CD14-positive monocyte (primary cell): ENCODE measurements around the gene ETV4. TPM values are rescaled to one million over a fixed set of nuclear protein-coding genes. Genes with fewer than 3 reads are reported as not detected.

Source experiments
- DNase-seq, 3 donors: peaks; one replicate each; pipeline ENCODE4 v3.0.0-alpha.2; 2011 to 2022
- H2AFZ ChIP-seq: 2 replicates; pipeline ENCODE4 v1.6.0; 2012; ENCODE audit warnings: mild to moderate bottlenecking, low read depth, low read length, inconsistent platforms; ENCODE audit not compliant: insufficient read depth, poor library complexity, severe bottlenecking
- H3K27ac ChIP-seq, 2 donors: 1 replicate in 1 of 2; 2 replicates in 1 of 2; pipeline ENCODE4 v1.5.1; 2012 to 2013; ENCODE audit warnings: low read length in 2 of 2, control low read depth in 1 of 2, inconsistent platforms in 1 of 2, low read depth in 1 of 2, mild to moderate bottlenecking in 1 of 2
- H3K27me3 ChIP-seq, 2 donors: one replicate each; pipeline versions ENCODE4 v1.6.0 to v1.6.1; 2011 to 2013; ENCODE audit warnings: low read length in 2 of 2; ENCODE audit not compliant: control insufficient read depth in 2 of 2, insufficient read depth in 2 of 2
- H3K36me3 ChIP-seq, 2 donors: replicated peaks in 1 of 2; 1 replicate in 1 of 2; 2 replicates in 1 of 2; pipeline versions ENCODE4 v1.5.1 to v1.6.1; 2012 to 2013; ENCODE audit warnings: low read length in 2 of 2, control low read depth in 1 of 2, inconsistent platforms in 1 of 2, mild to moderate bottlenecking in 1 of 2; ENCODE audit not compliant: insufficient read depth in 2 of 2, control insufficient read depth in 1 of 2
- H3K4me1 ChIP-seq, 2 donors: 1 replicate in 1 of 2; 2 replicates in 1 of 2; pipeline versions ENCODE4 v1.5.1 to v1.6.1; 2012 to 2013; ENCODE audit warnings: low read length in 2 of 2, control low read depth in 1 of 2, inconsistent platforms in 1 of 2, mild to moderate bottlenecking in 1 of 2, moderate library complexity in 1 of 2; ENCODE audit not compliant: insufficient read depth in 2 of 2, control insufficient read depth in 1 of 2
- H3K4me2 ChIP-seq: replicated peaks from 2 replicates; pipeline ENCODE3; 2012; ENCODE audit warnings: low read length, moderate library complexity, mild to moderate bottlenecking; ENCODE audit not compliant: poor library complexity, severe bottlenecking; ENCODE audit errors: extremely low read depth
- H3K4me3 ChIP-seq, 3 experiments: fragments of 200-600 bp in 1 of 3; sonication (generic) in 1 of 3; replicated peaks in 1 of 3; 1 replicate in 2 of 3; 2 replicates in 1 of 3; pipeline ENCODE4 v1.5.1; 2011 to 2013; ENCODE audit warnings: low read length in 3 of 3, mild to moderate bottlenecking in 3 of 3, control low read depth in 2 of 3, low read depth in 2 of 3, inconsistent platforms in 1 of 3, moderate library complexity in 1 of 3
- H3K79me2 ChIP-seq: 2 replicates; pipeline ENCODE4 v1.6.0; 2012; ENCODE audit warnings: mild to moderate bottlenecking, control low read depth, inconsistent platforms, low read length, moderate library complexity; ENCODE audit not compliant: insufficient read depth
- H3K9ac ChIP-seq: 2 replicates; pipeline ENCODE4 v1.6.0; 2017; ENCODE audit warnings: low read length, mild to moderate bottlenecking; ENCODE audit not compliant: insufficient read depth, poor library complexity, severe bottlenecking
- H3K9me3 ChIP-seq, 2 donors: replicated peaks in 1 of 2; 1 replicate in 1 of 2; 2 replicates in 1 of 2; pipeline versions ENCODE4 v1.5.1 to v1.6.1; 2012 to 2013; ENCODE audit warnings: low read length in 2 of 2, control low read depth in 1 of 2; ENCODE audit not compliant: control insufficient read depth in 1 of 2, insufficient read depth in 1 of 2
- H4K20me1 ChIP-seq: 2 replicates; pipeline ENCODE4 v1.6.0; 2012; ENCODE audit warnings: mild to moderate bottlenecking, low read length, control low read depth, moderate library complexity; ENCODE audit not compliant: insufficient read depth
- H3K27ac Mint-ChIP-seq, 7 donors: one replicate each; pipeline ENCODE4 v1.8.0; 2020; ENCODE audit warnings: mild to moderate bottlenecking in 7 of 7, mixed read lengths in 7 of 7, moderate library complexity in 6 of 7, inconsistent platforms in 2 of 7
- H3K27me3 Mint-ChIP-seq, 3 donors: one replicate each; pipeline ENCODE4 v1.8.0; 2021 to 2022; ENCODE audit warnings: low read depth in 3 of 3, mild to moderate bottlenecking in 3 of 3, mixed read lengths in 3 of 3, moderate library complexity in 3 of 3, inconsistent platforms in 1 of 3
- H3K36me3 Mint-ChIP-seq, 2 donors: one replicate each; pipeline ENCODE4 v1.8.0; 2020; ENCODE audit warnings: mixed read lengths in 2 of 2, inconsistent platforms in 1 of 2, mild to moderate bottlenecking in 1 of 2
- H3K4me1 Mint-ChIP-seq: one replicate; pipeline ENCODE4 v1.8.0; 2020; ENCODE audit warnings: mild to moderate bottlenecking, mixed read lengths
- H3K4me3 Mint-ChIP-seq, 2 donors: one replicate each; pipeline ENCODE4 v1.8.0; 2020; ENCODE audit warnings: mild to moderate bottlenecking in 2 of 2, mixed read lengths in 2 of 2, moderate library complexity in 1 of 2
- H3K9me3 Mint-ChIP-seq, 7 donors: one replicate each; pipeline ENCODE4 v1.8.0; 2020 to 2022; ENCODE audit warnings: mixed read lengths in 7 of 7, mild to moderate bottlenecking in 6 of 7, moderate library complexity in 6 of 7, inconsistent platforms in 2 of 7
- CTCF ChIP-seq: fragments of 200-600 bp; IDR thresholded peaks from one replicate; pipeline ENCODE4 v1.8.0; 2022; ENCODE audit warnings: antibody characterized with exemption, mild to moderate bottlenecking
- WGBS: methylation state at CpG from one replicate; pipeline ENCODE4 v1.1.5; 2013; ENCODE audit warnings: missing lambda C conversion rate; ENCODE audit not compliant: insufficient coverage; 5-methylcytosine and 5-hydroxymethylcytosine counted together
- intact Hi-C, 2 donors: fragments of 100-400 bp; cut with micrococcal nuclease; formaldehyde crosslinking; loops; one replicate each; pipeline versions ENCODE4 v1.15.0 to v1.15.1; 2023
- polyA plus RNA-seq, 3 donors: library from polyadenylated mRNA; depleted of rRNA in 1 of 3; unstranded in 2 of 3; stranded (reverse) in 1 of 3; fragments of 300-500 nt in 2 of 3; fragments of >200 nt in 1 of 3; fragmentation: Illumina TruSeq in 2 of 3; gene quantifications; 1 replicate in 2 of 3; 2 replicates in 1 of 3; pipeline ENCODE4 v1.2.3, GENCODE V29; 2012 to 2021

The ETV4 gene
- polyA plus RNA-seq, 3 donors = not detected

- intact Hi-C loops = no loop called here
- Mint-ChIP-seq H3K27ac (no peak overlapping the region), H3K9me3 (no peaks in the 10 kb centered on the region), H3K27me3 (peaks cover 1 to 8% (median 2%) of the 10 kb centered on the region in 3 donors), H3K4me3 (no peak overlapping the region), H3K36me3 (no peaks in the 10 kb centered on the region), H3K4me1 (peaks cover 11% of the 10 kb centered on the region)
- no peak overlapping the region for H3K9ac ChIP-seq
- peaks cover 4 to 6% of the 10 kb centered on the region in 2 donors for H3K4me1 ChIP-seq
- H3K79me2 ChIP-seq = no peaks in the 10 kb centered on the region
- no peak overlapping the region for H3K4me2 ChIP-seq
- no peak for TF ChIP-seq CTCF
- no peak for DNase-seq
- WGBS = 88% methylated on average over 5 of the region's 5 CpGs
- H3K36me3 ChIP-seq = no peaks in the 10 kb centered on the region
- no peak overlapping the region for H2AFZ ChIP-seq
- peaks cover 2% of the 10 kb centered on the region for H4K20me1 ChIP-seq
- no peak overlapping the region for H3K4me3 ChIP-seq
- H3K9me3 ChIP-seq = no peaks in the 10 kb centered on the region
- H3K27ac ChIP-seq = no peak overlapping the region
- H3K27me3 ChIP-seq = no peaks in the 10 kb centered on the region
Observed at GRCh38 chr17:43534909-43535308, 11.2 kb downstream of the ETV4 start.

- Mint-ChIP-seq H3K27me3 (peaks cover 1 to 12% (median 2%) of the 10 kb centered on the region in 3 donors), H3K4me1 (peaks cover 14% of the 10 kb centered on the region), H3K36me3 (peaks cover 4 to 6% of the 10 kb centered on the region in 2 donors), H3K27ac (no peak overlapping the region), H3K9me3 (no peaks in the 10 kb centered on the region), H3K4me3 (no peak overlapping the region)
- peaks cover 6 to 7% of the 10 kb centered on the region in 2 donors for H3K4me1 ChIP-seq
- H3K4me2 ChIP-seq = no peak overlapping the region
- TF ChIP-seq CTCF = no peak
- H3K79me2 ChIP-seq = no peaks in the 10 kb centered on the region
- H3K9me3 ChIP-seq = no peaks in the 10 kb centered on the region
- H4K20me1 ChIP-seq = peaks cover 13% of the 10 kb centered on the region
- H3K27me3 ChIP-seq = no peaks in the 10 kb centered on the region
- intact Hi-C loops = no loop called here
- no peak for DNase-seq
- H3K4me3 ChIP-seq = no peak overlapping the region
- no CpG with 5 or more reads among the region's 4 CpGs for WGBS
- no peak overlapping the region for H3K9ac ChIP-seq
- H2AFZ ChIP-seq = no peak overlapping the region
- H3K36me3 ChIP-seq = peaks cover 0 to 5% of the 10 kb centered on the region in 2 donors
- no peak overlapping the region for H3K27ac ChIP-seq
Observed at GRCh38 chr17:43533699-43534098, 12.4 kb downstream of the ETV4 start.
